ENCODE measurements around the gene TP53I11. TPM values are rescaled to one million over a fixed set of nuclear protein-coding genes. Genes with fewer than 3 reads are reported as not detected.

TP53I11 gene
- total RNA-seq, 1 experiment from 2014 or later = 94.2 TPM

DNA sequence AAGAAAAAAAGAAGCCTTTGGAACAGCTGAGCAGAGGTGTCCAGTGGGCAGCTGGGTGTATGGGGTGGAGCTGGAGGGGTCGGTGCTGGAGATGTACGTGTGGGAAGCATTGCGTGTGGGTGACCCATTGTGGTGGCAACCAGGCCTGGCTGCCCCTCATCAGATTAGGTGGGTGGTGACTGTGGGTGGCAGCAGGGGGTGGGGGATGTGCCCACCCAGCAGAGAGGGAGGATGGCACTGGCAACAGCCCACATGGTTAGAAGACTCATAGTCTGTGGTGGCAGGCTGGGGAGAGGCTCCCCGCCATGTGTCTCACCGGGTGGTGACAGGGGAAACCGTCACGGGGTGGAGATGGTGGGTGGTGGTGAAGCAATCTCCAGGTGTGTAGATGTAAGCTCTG lies 27.6 kb downstream of the TP53I11 start:
- H4K8ac ChIP-seq (replicated peaks; ENCODE audit: insufficient read length, low read depth, low read length) = no peak overlapping the region
- Mint-ChIP-seq H3K27me3 (ENCODE audit: low read depth) (peaks cover 1% of the 10 kb centered on the region; the same call in 1 of the 2 replicates), H3K27ac (0 out of 7 replicates have a peak overlapping the region, but pooled peaks of 1 of the 3 experiments have one; percentile 48), H3K9me3 (no peaks in the 10 kb centered on the region), H3K4me3 (no peak overlapping the region), H3K4me1 (peaks cover 20 to 21% of the 10 kb centered on the region in 2 experiments), H3K36me3 (ENCODE audit: insufficient read depth in 1 of 3, low read depth in 3 of 3) (no peaks in the 10 kb centered on the region; a peak in 1 of 7 replicates)
- H2BK5ac ChIP-seq (ENCODE audit: insufficient read length, low read length) = no peak overlapping the region
- H3K9ac ChIP-seq (ENCODE audit: extremely low read depth, insufficient read length, low read length) = no peak overlapping the region
- WGBS (ENCODE audit: extremely low coverage, insufficient read length, low lambda C conversion rate) = no CpG with 5 or more reads among the region's 7 CpGs
- H3K4me1 ChIP-seq (ENCODE audit: insufficient read depth, low read length) = no peaks in the 10 kb centered on the region
- no peak overlapping the region for H2BK15ac ChIP-seq (ENCODE audit: low read depth, low read length)
- H2BK12ac ChIP-seq (ENCODE audit: insufficient read length, low read depth, low read length) = no peak overlapping the region
- no peaks in the 10 kb centered on the region for H3K79me1 ChIP-seq (ENCODE audit: insufficient read depth, low read depth, low read length, poor library complexity, severe bottlenecking)
- H3K79me2 ChIP-seq (ENCODE audit: insufficient read depth, low read length) = no peaks in the 10 kb centered on the region
- TF ChIP-seq, protein P1, sequence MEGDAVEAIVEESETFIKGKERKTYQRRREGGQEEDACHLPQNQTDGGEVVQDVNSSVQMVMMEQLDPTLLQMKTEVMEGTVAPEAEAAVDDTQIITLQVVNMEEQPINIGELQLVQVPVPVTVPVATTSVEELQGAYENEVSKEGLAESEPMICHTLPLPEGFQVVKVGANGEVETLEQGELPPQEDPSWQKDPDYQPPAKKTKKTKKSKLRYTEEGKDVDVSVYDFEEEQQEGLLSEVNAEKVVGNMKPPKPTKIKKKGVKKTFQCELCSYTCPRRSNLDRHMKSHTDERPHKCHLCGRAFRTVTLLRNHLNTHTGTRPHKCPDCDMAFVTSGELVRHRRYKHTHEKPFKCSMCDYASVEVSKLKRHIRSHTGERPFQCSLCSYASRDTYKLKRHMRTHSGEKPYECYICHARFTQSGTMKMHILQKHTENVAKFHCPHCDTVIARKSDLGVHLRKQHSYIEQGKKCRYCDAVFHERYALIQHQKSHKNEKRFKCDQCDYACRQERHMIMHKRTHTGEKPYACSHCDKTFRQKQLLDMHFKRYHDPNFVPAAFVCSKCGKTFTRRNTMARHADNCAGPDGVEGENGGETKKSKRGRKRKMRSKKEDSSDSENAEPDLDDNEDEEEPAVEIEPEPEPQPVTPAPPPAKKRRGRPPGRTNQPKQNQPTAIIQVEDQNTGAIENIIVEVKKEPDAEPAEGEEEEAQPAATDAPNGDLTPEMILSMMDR (conservative IDR thresholded peaks at IDR 0.05) = no peak
- H4K5ac ChIP-seq (ENCODE audit: insufficient read length, low read depth, low read length) = no peak overlapping the region
- no peak overlapping the region for H3K14ac ChIP-seq (ENCODE audit: insufficient read depth, low read length)
- no peak overlapping the region for H3K4ac ChIP-seq (ENCODE audit: low read depth, low read length)
- no peak overlapping the region for H2BK120ac ChIP-seq (ENCODE audit: low read depth, low read length, poor library complexity, severe bottlenecking)
- H3K23ac ChIP-seq (ENCODE audit: insufficient read length, low read depth, low read length) = no peak overlapping the region
- no peak overlapping the region for H2BK20ac ChIP-seq (ENCODE audit: low read depth, low read length, poor library complexity, severe bottlenecking)
- no peak overlapping the region for H2AK5ac ChIP-seq (ENCODE audit: insufficient read length, low read length)
- no peak overlapping the region for H3K56ac ChIP-seq (ENCODE audit: insufficient read length, low read depth, low read length)
- no peaks in the 10 kb centered on the region for H3K27me3 ChIP-seq (ENCODE audit: insufficient read depth, low read length)
- no peak for DNase-seq
- H2AFZ ChIP-seq (ENCODE audit: low read length) = no peak overlapping the region
- H3K4me2 ChIP-seq (ENCODE audit: insufficient read depth, insufficient read length, low read length) = no peak overlapping the region
- no peak overlapping the region for H4K91ac ChIP-seq (ENCODE audit: insufficient read length, low read depth, low read length)
- no peak overlapping the region for H3K27ac ChIP-seq (ENCODE audit: insufficient read length, low read depth, low read length)
- no peak overlapping the region for H3K18ac ChIP-seq (ENCODE audit: insufficient read length, low read depth, low read length)
- no peak overlapping the region for H3T11ph ChIP-seq (ENCODE audit: low read length)
- H4K20me1 ChIP-seq (ENCODE audit: control insufficient read depth, insufficient read depth, insufficient read length) = peaks cover 3% of the 10 kb centered on the region
- H3K9me3 ChIP-seq (ENCODE audit: control insufficient read depth, low read depth, low read length) = no peaks in the 10 kb centered on the region
- H3K23me2 ChIP-seq (ENCODE audit: insufficient read length, low read depth, low read length, poor library complexity, severe bottlenecking) = no peaks in the 10 kb centered on the region
